Activated CD4-positive, alpha-beta T cell treated with anti-CD3 and anti-CD28 coated beads for 4 hours (primary cell): ENCODE results near the gene CTBP2.

ENCODE experiments used
- DNase-seq, 2 donors: peaks; one replicate each; pipeline ENCODE4 v3.0.0-alpha.2; 2020

Gene CTBP2

DNA sequence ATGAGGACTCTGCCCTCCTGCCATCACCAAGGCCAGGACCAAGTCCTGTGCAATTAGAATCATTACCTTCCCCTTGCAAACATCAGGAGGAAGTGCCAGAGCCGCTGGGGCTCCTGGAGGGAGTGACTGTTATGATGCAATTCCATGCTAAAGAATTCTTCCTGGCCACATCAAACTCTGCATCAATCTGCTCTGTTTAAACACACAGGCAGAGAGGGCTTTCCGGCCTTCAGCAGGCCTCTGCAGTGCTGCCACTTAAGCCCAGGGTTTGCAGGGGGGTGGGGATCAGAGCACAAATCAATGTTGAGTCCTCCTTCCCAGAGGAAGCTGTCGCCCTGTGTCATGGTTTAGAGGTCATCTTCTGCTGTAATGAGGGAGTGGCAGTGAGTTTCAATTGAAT lies 58.1 kb downstream of the CTBP2 start:
- DNase-seq = no peak

DNA sequence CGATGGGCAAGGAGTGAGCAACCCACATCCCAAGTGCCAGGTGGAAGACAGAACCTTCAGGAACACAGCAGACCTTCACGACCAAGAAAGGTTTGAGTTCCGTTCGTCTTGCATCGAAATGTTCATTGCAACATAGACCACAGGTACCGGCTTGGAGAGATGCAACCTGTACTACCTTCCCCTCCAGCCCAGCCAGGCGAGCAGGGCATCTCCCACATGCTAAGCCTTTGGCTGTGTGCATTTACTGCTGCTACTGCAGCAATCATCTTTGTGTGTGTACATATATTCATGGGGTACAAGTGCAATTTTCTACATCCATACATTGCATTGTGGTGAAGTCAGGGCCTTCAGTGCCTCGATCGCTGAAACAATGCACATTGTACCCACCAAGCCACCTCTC lies 58.8 kb downstream of the CTBP2 start:
- no peak for DNase-seq

- no peak for DNase-seq
Measured at GRCh38 chr10:125101049-125101448, 59.3 kb downstream of the CTBP2 start.

DNA sequence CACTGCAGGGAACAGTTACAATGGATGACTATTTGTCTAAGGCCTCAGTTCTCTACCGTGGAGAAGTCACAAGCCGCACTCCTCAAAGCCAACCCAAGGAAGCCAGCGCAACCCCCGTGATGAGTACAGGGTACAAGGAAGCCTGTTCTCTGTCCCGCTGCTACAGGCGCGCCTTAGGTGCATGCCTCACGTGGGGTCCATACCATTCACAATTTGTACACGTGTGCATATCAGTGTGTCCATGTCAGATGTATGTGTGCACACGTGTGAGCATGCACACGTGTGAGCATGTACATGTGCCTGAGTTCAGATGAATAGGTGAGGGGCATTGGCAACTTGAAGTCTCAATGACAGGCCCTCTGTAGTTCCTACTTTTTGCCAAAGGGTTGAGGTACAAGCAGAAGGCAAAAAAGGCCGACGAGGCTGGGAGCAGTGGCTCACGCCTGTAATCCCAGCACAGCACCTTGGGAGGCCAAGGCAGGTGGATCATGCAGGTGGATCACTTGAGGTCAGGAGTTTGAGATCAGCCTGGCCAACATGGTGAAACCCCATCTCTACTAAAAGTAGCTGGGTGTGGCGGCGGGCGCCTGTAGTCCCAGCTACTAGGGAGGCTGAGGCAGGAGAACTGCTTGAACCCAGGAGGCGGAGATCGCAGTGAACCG lies 62.8 kb downstream of the CTBP2 start:
- DNase-seq = no peak

GRCh38 chr10:125096975-125097374 lies 63.4 kb downstream of the CTBP2 start:
- DNase-seq = no peak

DNA sequence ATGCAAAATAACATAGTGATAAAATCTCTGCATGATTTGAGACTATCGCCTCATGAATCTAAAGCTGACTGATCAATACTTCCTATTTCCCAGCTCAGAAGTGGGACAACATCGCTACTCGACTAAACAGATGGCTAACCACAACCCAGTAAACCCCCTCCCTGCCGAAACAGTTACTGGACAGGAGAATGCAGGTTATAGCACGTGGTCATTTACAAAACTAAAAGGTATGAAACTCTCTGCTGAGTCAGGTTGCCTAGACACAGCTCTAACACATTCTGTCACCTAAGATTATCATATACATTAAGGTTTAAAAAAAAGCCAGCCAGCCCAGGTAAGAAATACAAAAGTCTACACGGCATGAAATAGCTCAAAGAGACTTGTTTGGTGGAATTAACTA lies 64.0 kb downstream of the CTBP2 start:
- no peak for DNase-seq

GRCh38 chr10:125095776-125096175 lies 64.6 kb downstream of the CTBP2 start:
- no peak for DNase-seq

- no peak for DNase-seq
Measured at GRCh38 chr10:125095228-125095627, 65.1 kb downstream of the CTBP2 start.

GRCh38 chr10:125094806-125095205 lies 65.6 kb downstream of the CTBP2 start:
- no peak for DNase-seq

DNA sequence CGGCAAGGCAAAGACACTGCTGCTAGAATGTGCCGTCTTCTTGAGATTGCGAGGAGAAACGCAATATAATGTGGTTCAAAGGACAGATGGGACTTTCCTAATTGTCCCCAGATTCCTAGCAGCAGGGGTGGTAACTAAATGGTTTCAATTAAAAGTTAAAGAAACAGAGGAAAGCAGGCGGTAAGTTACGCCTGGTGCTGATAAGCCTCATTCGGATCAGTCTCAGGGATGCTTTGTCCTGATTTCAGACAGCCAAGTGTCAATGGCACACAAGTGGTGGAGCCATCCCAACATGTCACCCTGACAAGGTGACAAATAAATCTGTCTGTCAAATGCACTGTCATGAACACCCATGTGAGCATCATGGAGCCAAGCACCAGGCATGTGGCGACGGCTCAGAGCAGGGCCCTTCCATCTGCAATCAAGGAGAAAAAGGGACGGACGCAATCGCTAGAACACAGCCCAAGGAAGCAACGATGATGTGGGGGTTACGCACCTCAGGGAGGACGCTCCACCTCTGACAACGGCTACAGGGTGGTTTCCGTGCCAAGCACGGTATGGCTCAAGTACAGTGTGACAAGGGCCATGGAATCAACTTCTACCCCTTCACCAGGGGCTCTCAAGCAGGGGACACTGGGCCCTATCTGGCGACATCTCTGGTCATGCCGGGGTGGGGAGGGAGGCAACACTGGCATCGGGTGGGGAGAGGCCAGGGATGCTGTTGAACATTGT lies 66.2 kb downstream of the CTBP2 start:
- DNase-seq = no peak

- DNase-seq = no peak
Measured at GRCh38 chr10:125093199-125093973, 67.0 kb downstream of the CTBP2 start.

- no peak for DNase-seq
Measured at GRCh38 chr10:125092564-125093031, 67.8 kb downstream of the CTBP2 start.

GRCh38 chr10:125091891-125092290 lies 68.5 kb downstream of the CTBP2 start:
- DNase-seq = no peak

DNA sequence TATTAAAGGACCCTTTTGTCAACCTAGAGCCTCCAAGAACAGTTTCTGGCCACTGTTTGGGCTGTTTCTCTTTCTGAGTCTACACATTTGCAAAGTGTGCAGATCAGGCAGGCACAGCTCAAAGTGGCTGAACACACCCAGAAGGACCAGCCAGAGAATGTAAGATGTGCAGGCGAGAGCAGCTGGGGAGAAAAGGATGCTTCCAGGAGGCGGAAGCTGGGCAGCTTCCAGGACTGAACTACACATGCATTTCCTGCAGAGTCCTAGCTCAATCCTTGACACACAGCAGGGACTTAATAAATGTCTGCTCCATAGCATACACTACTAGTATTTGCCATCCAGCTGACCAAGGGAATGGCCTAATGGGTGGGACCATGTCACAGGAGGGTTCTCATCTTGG lies 70.9 kb downstream of the CTBP2 start:
- DNase-seq = no peak

DNA sequence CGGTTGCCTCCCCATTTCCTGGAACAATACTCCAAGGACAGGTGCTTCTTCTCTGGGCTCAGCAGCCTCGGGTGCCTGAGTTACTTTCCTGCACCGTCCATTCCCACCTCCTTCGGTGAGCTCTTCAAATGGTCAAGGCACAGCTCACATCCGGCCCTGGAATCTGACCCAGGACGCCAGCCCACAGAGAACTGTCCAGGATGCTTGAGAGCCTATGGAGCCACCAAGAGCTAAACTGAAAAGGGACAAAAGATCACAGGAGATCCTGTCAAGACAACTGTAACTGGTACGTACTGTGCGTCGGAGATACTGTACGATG lies 72.5 kb downstream of the CTBP2 start:
- no peak for DNase-seq

DNA sequence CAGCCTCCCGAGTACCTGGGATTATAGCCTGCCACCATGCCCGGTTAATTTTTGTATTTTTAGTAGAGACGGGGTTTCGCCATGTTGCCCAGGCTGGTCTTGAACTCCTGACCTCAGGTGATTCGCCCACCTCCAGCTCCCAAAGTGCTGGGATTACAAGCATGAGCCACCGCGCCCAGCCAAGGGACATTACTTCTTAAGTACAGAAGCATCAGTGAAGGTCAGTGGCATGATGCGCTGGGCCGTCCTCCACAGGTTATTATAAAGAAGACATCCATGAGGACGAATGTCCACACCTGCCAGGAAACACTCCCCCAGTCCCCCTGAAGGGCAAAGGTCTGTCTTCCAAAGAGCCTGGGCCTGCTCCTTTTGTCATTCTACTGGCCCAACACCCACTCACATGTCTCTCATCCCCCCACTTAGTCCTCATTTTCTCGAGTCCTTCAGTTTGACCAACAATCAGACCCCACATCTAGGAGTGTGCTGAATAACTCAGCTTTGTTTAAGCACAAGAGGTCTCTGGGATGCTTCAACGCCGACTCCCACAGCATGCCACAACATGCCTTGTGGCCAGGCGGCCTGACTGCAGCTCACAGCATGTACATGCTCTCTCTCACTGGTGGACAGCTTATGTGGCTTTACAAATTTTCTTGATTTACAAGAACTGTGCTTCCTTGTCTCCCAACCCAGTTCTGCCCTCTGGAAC lies 73.0 kb downstream of the CTBP2 start:
- no peak for DNase-seq

DNA sequence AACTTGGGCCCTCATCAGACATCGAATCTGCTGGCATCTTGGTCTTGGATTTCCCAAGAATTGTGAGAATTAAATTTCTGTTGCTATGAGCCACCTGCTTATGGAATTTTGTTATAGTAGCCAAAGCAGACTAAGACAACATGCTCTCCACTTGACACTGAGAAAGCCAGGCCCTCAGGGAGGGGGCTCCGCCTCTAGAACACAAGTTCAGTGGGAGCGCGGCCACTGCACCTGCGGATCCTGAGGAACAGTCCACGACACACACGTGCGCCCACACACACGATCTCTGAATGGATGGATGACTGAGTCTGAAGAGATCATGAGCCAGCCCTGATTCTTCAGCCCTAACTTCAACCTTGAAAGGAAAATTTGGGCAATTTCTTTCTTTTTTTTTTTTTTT lies 73.7 kb downstream of the CTBP2 start:
- DNase-seq = no peak

DNA sequence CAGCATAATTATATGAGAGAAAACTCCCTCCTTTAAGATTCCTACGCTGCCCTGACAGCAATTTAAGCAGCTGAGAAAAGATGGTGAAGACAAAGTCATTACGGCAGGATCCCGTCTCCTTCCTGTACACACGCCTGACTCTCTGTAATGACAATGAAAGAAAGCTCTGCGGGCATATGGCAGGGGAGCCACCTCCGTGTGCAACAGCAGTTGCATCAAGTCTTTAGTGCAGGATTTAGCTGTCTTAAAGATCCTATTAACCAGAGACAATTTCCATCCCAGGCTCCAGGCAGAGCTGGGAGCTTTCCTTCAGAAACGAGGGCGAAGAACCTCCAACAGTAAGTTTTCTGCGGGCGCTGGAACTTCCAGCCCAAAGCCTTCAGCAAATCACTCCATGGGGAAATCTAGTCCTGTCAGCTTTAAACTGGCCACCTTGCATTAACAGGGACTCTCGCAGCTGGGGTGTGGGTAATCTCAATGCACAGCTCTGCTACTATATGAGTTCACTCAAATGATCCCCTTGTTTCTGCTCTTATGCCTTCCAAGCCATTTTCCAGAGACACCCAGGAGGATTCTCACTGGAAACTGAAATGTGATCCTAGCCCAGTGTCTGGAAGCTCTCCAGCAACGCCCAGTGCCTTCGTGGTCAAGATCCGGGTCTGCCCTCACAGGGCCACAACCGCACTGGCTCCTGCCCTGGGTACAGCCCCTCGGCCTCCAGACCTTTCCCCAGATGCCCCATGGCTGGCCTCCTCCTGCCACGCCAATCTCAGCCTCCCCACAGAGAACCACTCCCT lies 74.9 kb downstream of the CTBP2 start:
- no peak for DNase-seq

DNA sequence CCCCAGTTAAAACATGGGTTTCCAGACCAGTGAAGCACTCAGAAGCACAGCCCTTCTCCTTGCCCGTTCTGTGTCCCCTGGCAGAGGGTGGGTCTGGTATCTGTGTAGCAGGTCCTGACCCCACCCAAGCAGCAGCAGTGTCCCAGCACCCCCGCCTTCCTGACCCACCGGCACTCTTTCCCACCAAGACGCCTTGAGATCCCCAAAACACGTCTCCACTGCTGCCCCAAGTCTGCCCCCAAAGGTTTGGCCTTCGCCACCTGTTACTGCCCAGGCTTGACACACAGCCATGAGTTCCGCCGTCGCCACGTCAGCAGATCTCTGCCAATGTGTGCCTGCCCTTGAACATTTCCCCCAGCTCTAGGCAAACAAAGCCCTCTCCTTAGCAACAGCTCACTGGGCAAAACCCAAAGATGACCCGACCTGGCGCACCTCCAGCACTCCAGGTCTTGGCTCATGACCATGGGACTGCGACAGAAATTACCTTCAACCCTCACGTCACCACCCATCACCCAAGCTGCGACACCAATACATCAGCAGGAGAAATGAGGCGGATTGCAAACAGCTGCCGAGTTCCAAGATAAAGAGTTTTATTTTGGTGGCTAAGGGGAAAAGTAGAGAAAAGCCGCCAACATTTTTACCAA lies 75.6 kb downstream of the CTBP2 start:
- no peak for DNase-seq

- DNase-seq = no peak
Measured at GRCh38 chr10:125084191-125084613, 76.2 kb downstream of the CTBP2 start.

- DNase-seq = no peak
Measured at GRCh38 chr10:125083576-125083920, 76.8 kb downstream of the CTBP2 start.
